Measurements from ENCODE around the gene PAQR4. TPM values are rescaled to one million over a fixed set of nuclear protein-coding genes. Genes with fewer than 3 reads are reported as not detected.

The PAQR4 gene
- total and polyA plus RNA-seq, 2 of the 13 experiments (the other 11 are each of a cell fraction or from before 2014, with no cell fraction given): 15.9 to 24.8 TPM

DNA sequence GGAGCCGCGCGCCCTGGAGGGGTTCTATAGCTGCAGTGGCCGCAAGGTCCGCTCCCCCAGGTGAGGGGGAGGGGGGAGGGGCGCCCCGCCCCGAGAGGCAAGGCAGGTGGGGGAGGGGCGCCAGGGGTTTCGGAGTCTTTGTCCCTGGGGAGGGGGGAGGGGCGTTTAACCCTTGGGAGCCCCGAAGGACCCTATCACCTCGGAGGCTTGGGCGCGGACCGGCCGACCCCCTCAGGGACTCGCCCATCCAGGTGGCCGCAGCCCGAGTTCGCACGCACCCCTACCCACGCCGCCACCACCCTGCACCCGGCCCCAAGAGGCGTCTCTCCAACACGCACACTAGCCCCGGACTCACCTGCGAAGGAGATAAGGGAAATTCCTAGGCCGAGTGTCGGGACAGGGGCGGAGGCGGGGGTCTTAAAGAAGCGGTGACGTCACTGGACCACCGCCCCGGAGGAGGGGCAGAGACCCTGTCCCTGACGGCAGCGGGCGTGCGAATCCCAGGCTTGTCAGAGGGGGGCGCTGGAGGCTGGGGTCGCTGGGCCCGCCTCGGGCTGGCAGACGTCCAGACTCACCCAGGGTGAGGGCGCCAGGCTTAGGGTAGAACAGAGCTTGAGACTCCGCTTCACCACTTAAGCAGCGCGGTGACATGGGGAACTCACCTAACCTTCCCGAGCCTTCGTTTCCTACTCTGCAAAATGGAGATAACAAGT, 48.8 kb downstream of the PAQR4 start, which contains the start of gene CLDN6 (continued):
- TF ChIP-seq CREB1 (IDR thresholded peaks at IDR 0.05) (peak; percentile 98), CREB1 (CRISPR knock-in tag; IDR thresholded peaks at IDR 0.05) (peak; percentile 89), DRAP1 (CRISPR knock-in tag; IDR thresholded peaks at IDR 0.05) (peak; percentile 53; the same call in 1 of the 2 replicates), ZNF121 (CRISPR knock-in tag; IDR thresholded peaks at IDR 0.05) (no peak), ZNF234 (CRISPR knock-in tag; conservative IDR thresholded peaks at IDR 0.05) (no peak), TOE1 (CRISPR knock-in tag; IDR thresholded peaks at IDR 0.05) (no peak), FOSL1 (CRISPR knock-in tag; IDR thresholded peaks at IDR 0.05; ENCODE audit: borderline replicate concordance) (no peak), AGO2 (optimal IDR thresholded peaks at IDR 0.05; ENCODE audit: low read depth, low read length) (no peak), FOXJ3 (CRISPR knock-in tag; IDR thresholded peaks at IDR 0.05; ENCODE audit: borderline replicate concordance) (no peak), TMF1 (CRISPR knock-in tag; IDR thresholded peaks at IDR 0.05; ENCODE audit: low read depth) (no peak), ZNF788 (CRISPR knock-in tag; IDR thresholded peaks at IDR 0.05; ENCODE audit: borderline replicate concordance) (no peak), SP5 (CRISPR knock-in tag; IDR thresholded peaks at IDR 0.05; ENCODE audit: borderline replicate concordance, low read depth) (0 out of 2 replicates have a peak, but pooled peaks have one; percentile 17), ZMYM4 (CRISPR knock-in tag; IDR thresholded peaks at IDR 0.05) (no peak), DNMT3B (CRISPR knock-in tag; conservative IDR thresholded peaks at IDR 0.05) (no peak), KAT2B (IDR thresholded peaks at IDR 0.05; ENCODE audit: borderline replicate concordance, low read depth, low read length) (no peak), ZBTB44 (CRISPR knock-in tag; IDR thresholded peaks at IDR 0.05) (no peak), AKAP8 (CRISPR knock-in tag; IDR thresholded peaks at IDR 0.05) (no peak), TEAD3 (CRISPR knock-in tag; optimal IDR thresholded peaks at IDR 0.05; ENCODE audit: borderline replicate concordance) (peak; percentile 47), GFI1 (CRISPR knock-in tag; IDR thresholded peaks at IDR 0.05; ENCODE audit: borderline replicate concordance) (no peak), ZNF761 (CRISPR knock-in tag; conservative IDR thresholded peaks at IDR 0.05) (no peak), NR2F6 (IDR thresholded peaks at IDR 0.05) (no peak), NR2F6 (CRISPR knock-in tag; IDR thresholded peaks at IDR 0.05) (0 out of 2 replicates have a peak, but pooled peaks have one; percentile 29), ZBTB7A (CRISPR knock-in tag; IDR thresholded peaks at IDR 0.05) (peak; percentile 88)
- TF ChIP-seq, protein P1, sequence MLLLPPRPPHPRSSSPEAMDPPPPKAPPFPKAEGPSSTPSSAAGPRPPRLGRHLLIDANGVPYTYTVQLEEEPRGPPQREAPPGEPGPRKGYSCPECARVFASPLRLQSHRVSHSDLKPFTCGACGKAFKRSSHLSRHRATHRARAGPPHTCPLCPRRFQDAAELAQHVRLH (CRISPR knock-in tag; IDR thresholded peaks at IDR 0.05; ENCODE audit: borderline replicate concordance, low read depth): peak; percentile 21; the same call in 1 of the 2 replicates
- TF ChIP-seq, protein P2, sequence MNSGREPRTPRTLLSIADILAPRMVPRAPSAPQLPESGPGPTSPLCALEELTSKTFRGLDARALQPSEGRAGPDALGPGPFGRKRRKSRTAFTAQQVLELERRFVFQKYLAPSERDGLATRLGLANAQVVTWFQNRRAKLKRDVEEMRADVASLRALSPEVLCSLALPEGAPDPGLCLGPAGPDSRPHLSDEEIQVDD (CRISPR knock-in tag; IDR thresholded peaks at IDR 0.05; ENCODE audit: borderline replicate concordance): no peak
- TF ChIP-seq, protein P3, sequence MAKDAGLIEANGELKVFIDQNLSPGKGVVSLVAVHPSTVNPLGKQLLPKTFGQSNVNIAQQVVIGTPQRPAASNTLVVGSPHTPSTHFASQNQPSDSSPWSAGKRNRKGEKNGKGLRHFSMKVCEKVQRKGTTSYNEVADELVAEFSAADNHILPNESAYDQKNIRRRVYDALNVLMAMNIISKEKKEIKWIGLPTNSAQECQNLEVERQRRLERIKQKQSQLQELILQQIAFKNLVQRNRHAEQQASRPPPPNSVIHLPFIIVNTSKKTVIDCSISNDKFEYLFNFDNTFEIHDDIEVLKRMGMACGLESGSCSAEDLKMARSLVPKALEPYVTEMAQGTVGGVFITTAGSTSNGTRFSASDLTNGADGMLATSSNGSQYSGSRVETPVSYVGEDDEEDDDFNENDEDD (CRISPR knock-in tag; IDR thresholded peaks at IDR 0.05; ENCODE audit: borderline replicate concordance): no peak
- TF ChIP-seq, protein P4, sequence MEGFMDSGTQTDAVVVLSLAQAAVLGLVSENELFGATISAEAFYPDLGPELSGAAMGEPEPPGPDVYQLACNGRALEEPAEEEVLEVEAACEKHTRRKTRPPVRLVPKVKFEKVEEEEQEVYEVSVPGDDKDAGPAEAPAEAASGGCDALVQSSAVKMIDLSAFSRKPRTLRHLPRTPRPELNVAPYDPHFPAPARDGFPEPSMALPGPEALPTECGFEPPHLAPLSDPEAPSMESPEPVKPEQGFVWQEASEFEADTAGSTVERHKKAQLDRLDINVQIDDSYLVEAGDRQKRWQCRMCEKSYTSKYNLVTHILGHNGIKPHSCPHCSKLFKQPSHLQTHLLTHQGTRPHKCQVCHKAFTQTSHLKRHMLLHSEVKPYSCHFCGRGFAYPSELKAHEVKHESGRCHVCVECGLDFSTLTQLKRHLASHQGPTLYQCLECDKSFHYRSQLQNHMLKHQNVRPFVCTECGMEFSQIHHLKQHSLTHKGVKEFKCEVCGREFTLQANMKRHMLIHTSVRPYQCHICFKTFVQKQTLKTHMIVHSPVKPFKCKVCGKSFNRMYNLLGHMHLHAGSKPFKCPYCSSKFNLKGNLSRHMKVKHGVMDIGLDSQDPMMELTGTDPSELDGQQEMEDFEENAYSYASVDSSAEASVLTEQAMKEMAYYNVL (CRISPR knock-in tag; IDR thresholded peaks at IDR 0.05; ENCODE audit: borderline replicate concordance): no peak
